ENCODE results near the gene GPRIN2. TPM values are rescaled to one million over a fixed set of nuclear protein-coding genes. Genes with fewer than 3 reads are reported as not detected.

GPRIN2 gene
- total RNA-seq, 1 experiment from 2014 or later: 3.1 TPM

GRCh38 chr10:46541735-46542566 is 14.5 kb downstream of the GPRIN2 start:
- Histone ChIP-seq H3K4me2 (ENCODE audit: low read length) (no peak overlapping the region), H2AFZ (ENCODE audit: low read length) (no peak overlapping the region)
- CTCF ChIA-PET: no interaction called here

GRCh38 chr10:46541017-46541661 is 15.3 kb downstream of the GPRIN2 start:
- Histone ChIP-seq H3K9me3 (ENCODE audit: low read length) (no peaks in the 10 kb centered on the region), H3K4me2 (ENCODE audit: low read length) (no peak overlapping the region), H3K27me3 (ENCODE audit: low read length) (no peaks in the 10 kb centered on the region), H3F3A (ENCODE audit: low read length, unreplicated experiment) (no peaks in the 10 kb centered on the region), H4K20me1 (ENCODE audit: low read length) (no peaks in the 10 kb centered on the region), H3K27ac (ENCODE audit: low read length) (no peak overlapping the region), H3K79me2 (ENCODE audit: low read length) (no peaks in the 10 kb centered on the region), H3K36me3 (ENCODE audit: low read depth, low read length) (no peaks in the 10 kb centered on the region), H3K9ac (ENCODE audit: low read length) (no peak overlapping the region), H3K9me2 (replicated peaks; ENCODE audit: low read length) (no peaks in the 10 kb centered on the region), H2AFZ (ENCODE audit: low read length) (no peak overlapping the region), H3K4me1 (ENCODE audit: insufficient read depth, low read length) (peaks cover 16% of the 10 kb centered on the region), H3K4me3 (ENCODE audit: low read length) (no peak overlapping the region)
- no TSS peak for BruUV-seq (replicated peaks)
- ATAC-seq (no peak), DNase-seq (no peak)
- no peak for TF ChIP-seq EZH2 (IDR thresholded peaks at IDR 0.05; ENCODE audit: low read length, unreplicated experiment)
- no peak for TF ChIP-seq EZH2phosphoT487 (IDR thresholded peaks at IDR 0.05; ENCODE audit: borderline replicate concordance, low read length)
- no peak for TF ChIP-seq CTCF (conservative IDR thresholded peaks at IDR 0.05; ENCODE audit: low read depth, low read length)
- CTCF ChIA-PET: no interaction called here
- intact Hi-C loops (cut with micrococcal nuclease): no loop called here
- POLR2A ChIA-PET (ENCODE audit: unreplicated experiment): no interaction called here

More at GRCh38 chr10:46541735-46542566, 14.5 kb downstream of the GPRIN2 start:
- Histone ChIP-seq H3K4me1 (ENCODE audit: insufficient read depth, low read length) (peaks cover 22% of the 10 kb centered on the region), H3K79me2 (ENCODE audit: low read length) (no peaks in the 10 kb centered on the region), H3K9me2 (replicated peaks; ENCODE audit: low read length) (no peaks in the 10 kb centered on the region), H3F3A (ENCODE audit: low read length, unreplicated experiment) (no peaks in the 10 kb centered on the region), H3K9me3 (ENCODE audit: low read length) (no peaks in the 10 kb centered on the region), H3K4me3 (ENCODE audit: low read length) (no peak overlapping the region), H3K36me3 (ENCODE audit: low read depth, low read length) (no peaks in the 10 kb centered on the region), H3K9ac (ENCODE audit: low read length) (no peak overlapping the region), H3K27me3 (ENCODE audit: low read length) (no peaks in the 10 kb centered on the region), H4K20me1 (ENCODE audit: low read length) (no peaks in the 10 kb centered on the region), H3K27ac (ENCODE audit: low read length) (no peak overlapping the region)
- DNase-seq (no peak), ATAC-seq (no peak)
- POLR2A ChIA-PET (ENCODE audit: unreplicated experiment): no interaction called here
- no peak for TF ChIP-seq EZH2 (IDR thresholded peaks at IDR 0.05; ENCODE audit: low read length, unreplicated experiment)
- no peak for TF ChIP-seq CTCF (conservative IDR thresholded peaks at IDR 0.05; ENCODE audit: low read depth, low read length)
- TF ChIP-seq EZH2phosphoT487 (IDR thresholded peaks at IDR 0.05; ENCODE audit: borderline replicate concordance, low read length): no peak
- intact Hi-C loops (cut with micrococcal nuclease): no loop called here
- BruUV-seq (replicated peaks): no TSS peak

Data from PC-3 (cell line).